Retina (tissue), 1 donor: ENCODE results near the gene ZBTB4.

Experiments used
- DNase-seq: peaks from one replicate; pipeline ENCODE4 v3.0.0-alpha.2; 2016

ZBTB4 gene

GRCh38 chr17:7416323-7416722 is 63.1 kb downstream of the ZBTB4 start:
- no peak for DNase-seq

GRCh38 chr17:7415784-7416183 is 63.6 kb downstream of the ZBTB4 start:
- DNase-seq = no peak

GRCh38 chr17:7414837-7415236 is 64.6 kb downstream of the ZBTB4 start:
- DNase-seq = no peak

- peak; percentile 58 for DNase-seq
These were observed 66.0 kb downstream of the ZBTB4 start for GRCh38 chr17:7413346-7413985.

- no peak for DNase-seq
These were observed 68.0 kb downstream of the ZBTB4 start for GRCh38 chr17:7411427-7411750.

- no peak for DNase-seq
These were observed 68.6 kb downstream of the ZBTB4 start for GRCh38 chr17:7410634-7411426.

GRCh38 chr17:7409716-7410115 is 69.7 kb downstream of the ZBTB4 start:
- no peak for DNase-seq
